Transverse colon (tissue), 4 donors: ENCODE measurements around the gene ZNF32. TPM values are rescaled to one million over a fixed set of nuclear protein-coding genes. Genes with fewer than 3 reads are reported as not detected.

ENCODE experiments used
- DNase-seq: peaks from one replicate; pipeline ENCODE4 v3.0.0-alpha.2; 2019
- H3K27ac ChIP-seq, 4 donors: fragments of 200-600 bp; sonication (generic); 2 replicates each; pipeline ENCODE4 v1.5.1; 2016 to 2018; ENCODE audit warnings: inconsistent platforms in 4 of 4
- H3K27me3 ChIP-seq: fragments of 200-600 bp; sonication (generic); 2 replicates; pipeline ENCODE4 v1.5.1; 2017; ENCODE audit warnings: inconsistent platforms
- H3K36me3 ChIP-seq, 4 donors: fragments of 200-600 bp; sonication (generic); 2 replicates each; pipeline ENCODE4 v1.5.1; 2017 to 2019; ENCODE audit warnings: inconsistent platforms in 4 of 4
- H3K4me1 ChIP-seq, 4 donors: fragments of 200-600 bp; sonication (generic); 2 replicates each; pipeline ENCODE4 v1.5.1; 2017 to 2020; ENCODE audit warnings: inconsistent platforms in 4 of 4
- H3K4me3 ChIP-seq, 4 donors: fragments of 200-600 bp; sonication (generic); 1 replicate in 1 of 4; 2 replicates in 3 of 4; pipeline versions ENCODE4 v1.5.1 to v1.6.1; 2017 to 2019; ENCODE audit warnings: inconsistent platforms in 4 of 4
- H3K9me3 ChIP-seq, 2 donors: fragments of 200-600 bp; sonication (generic); 2 replicates each; pipeline ENCODE4 v1.5.1; 2017 to 2019; ENCODE audit warnings: inconsistent platforms in 2 of 2
- CTCF ChIP-seq, 5 experiments: fragments of 200-600 bp in 3 of 5; fragments of 450-650 bp in 2 of 5; sonication (generic) in 3 of 5; IDR thresholded peaks; 1 replicate in 2 of 5; 2 replicates in 3 of 5; pipeline ENCODE4 v1.5.1; 2016 to 2017; ENCODE audit warnings: antibody characterized with exemption in 5 of 5, inconsistent platforms in 3 of 5, mild to moderate bottlenecking in 2 of 5, moderate library complexity in 1 of 5
- EP300 ChIP-seq: sonication (generic); formaldehyde crosslinking; IDR thresholded peaks from one replicate; pipeline ENCODE4 v1.6.1; 2017; ENCODE audit warnings: antibody characterized with exemption, low read depth
- POLR2A ChIP-seq: fragments of 450-650 bp; IDR thresholded peaks from one replicate; pipeline ENCODE4 v1.6.1; 2016; ENCODE audit warnings: antibody characterized with exemption, mild to moderate bottlenecking, moderate library complexity
- POLR2AphosphoS5 ChIP-seq, 3 donors: sonication (generic); formaldehyde crosslinking; IDR thresholded peaks; one replicate each; pipeline ENCODE4 v1.6.1; 2016; ENCODE audit warnings: antibody characterized with exemption in 3 of 3
- WGBS, 2 donors: methylation state at CpG; one replicate each; pipeline ENCODE4 v1.1.5; 2018; ENCODE audit warnings: low coverage in 1 of 2; 5-methylcytosine and 5-hydroxymethylcytosine counted together
- in situ Hi-C, 4 donors: fragments of 200-750 bp; cut with MboI; loops; one replicate each; pipeline versions ENCODE4 v1.15.0 to v1.15.1; 2017; ENCODE audit warnings: low sequenced_read_pairs in 3 of 4, low pct_ligation_motif_present in 1 of 4, low pct_unique_long_range_greater_than_20kb in 1 of 4
- intact Hi-C: fragments of 100-400 bp; cut with DNase I; formaldehyde crosslinking; loops from one replicate; pipeline ENCODE4 v1.15.1; 2023; ENCODE audit warnings: low total_unique reads
- total RNA-seq, 4 donors: library from RNA; depleted of rRNA; stranded (reverse); fragments of >200 nt; gene quantifications; one replicate each; pipeline ENCODE4 v1.1.0, GENCODE V29; 2016

Gene ZNF32
- total RNA-seq, 4 donors from 2014 or later = 9.7 to 38.6 (median 22.1) TPM

DNA sequence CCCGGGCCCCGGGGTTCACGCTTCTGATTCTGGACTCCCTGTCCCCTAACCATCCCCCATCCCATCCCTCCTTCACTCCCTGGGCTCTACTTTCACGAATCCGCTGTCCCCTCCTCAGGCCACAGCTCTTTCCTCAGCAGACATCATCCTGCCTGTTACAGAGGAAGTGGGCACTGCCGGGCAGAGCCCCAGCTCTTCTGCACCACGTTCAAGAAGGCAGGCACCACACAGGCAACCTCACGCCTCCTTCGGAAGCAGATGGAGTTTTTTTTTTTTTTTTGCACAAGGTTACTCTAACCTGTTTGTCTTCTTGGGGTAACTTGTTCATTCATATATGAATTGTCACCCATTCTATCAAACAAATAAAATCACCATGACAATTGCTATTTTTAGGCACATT is 17.9 kb upstream of the ZNF32 start:
- Histone ChIP-seq H3K36me3 (no peaks in the 10 kb centered on the region), H3K4me3 (no peak overlapping the region), H3K27ac (no peak overlapping the region), H3K27me3 (peaks cover 34% of the 10 kb centered on the region), H3K4me1 (peaks cover 0 to 6% (median 0%) of the 10 kb centered on the region in 4 donors), H3K9me3 (no peaks in the 10 kb centered on the region)
- intact Hi-C loops = no loop called here
- TF ChIP-seq CTCF (IDR thresholded peaks at IDR 0.05) (no peak), POLR2AphosphoS5 (IDR thresholded peaks at IDR 0.05) (no peak), POLR2A (no peak), EP300 (no peak)
- in situ Hi-C loops = no loop called here
- 72 to 96% methylated on average over 5 to 9 of the region's 9 CpGs for WGBS, 2 donors
- DNase-seq = no peak

- DNase-seq = no peak
- intact Hi-C loops = no loop called here
- Histone ChIP-seq H3K36me3 (no peaks in the 10 kb centered on the region), H3K27me3 (peaks cover 27% of the 10 kb centered on the region), H3K4me3 (no peak overlapping the region), H3K9me3 (no peaks in the 10 kb centered on the region), H3K27ac (no peak overlapping the region), H3K4me1 (peaks cover 0 to 6% (median 0%) of the 10 kb centered on the region in 4 donors)
- TF ChIP-seq CTCF (IDR thresholded peaks at IDR 0.05) (no peak), POLR2A (no peak), POLR2AphosphoS5 (IDR thresholded peaks at IDR 0.05) (no peak), EP300 (no peak)
- in situ Hi-C loops = no loop called here
- 36 to 45% methylated on average over 3 of the region's 3 CpGs for WGBS, 2 donors
Measured at GRCh38 chr10:43665054-43665453, 16.4 kb upstream of the ZNF32 start.

DNA sequence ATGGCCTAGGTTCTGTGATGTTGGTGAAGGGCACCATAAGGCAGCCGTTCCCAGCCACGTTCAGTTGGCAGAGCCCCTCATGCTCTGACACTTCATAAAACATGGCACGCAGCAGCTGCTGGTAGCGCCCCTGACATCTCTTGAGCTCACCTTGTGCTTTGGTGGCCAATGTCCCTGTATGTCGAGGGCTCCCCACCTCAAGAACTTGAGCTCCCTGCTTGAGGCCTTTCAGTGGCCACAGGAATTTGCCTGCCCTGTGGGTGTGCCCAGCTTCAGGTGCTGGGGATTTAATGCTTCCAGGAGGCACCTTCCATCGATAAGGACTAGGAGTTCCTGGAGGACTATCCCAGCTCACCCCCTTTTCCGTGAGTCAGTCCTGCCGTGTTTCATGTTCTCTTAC is 9.5 kb upstream of the ZNF32 start:
- H3K9me3 ChIP-seq = no peaks in the 10 kb centered on the region
- intact Hi-C loops = no loop called here
- no peaks in the 10 kb centered on the region for H3K36me3 ChIP-seq
- TF ChIP-seq CTCF (IDR thresholded peaks at IDR 0.05) (no peak), POLR2A (no peak)
- H3K27me3 ChIP-seq = no peaks in the 10 kb centered on the region
- H3K27ac ChIP-seq = no peak overlapping the region
- WGBS, 2 donors = 63 to 77% methylated on average over 2 to 8 of the region's 8 CpGs
- H3K4me1 ChIP-seq = no peaks in the 10 kb centered on the region
- H3K4me3 ChIP-seq = no peak overlapping the region
- in situ Hi-C loops = no loop called here
- no peak for DNase-seq

DNA sequence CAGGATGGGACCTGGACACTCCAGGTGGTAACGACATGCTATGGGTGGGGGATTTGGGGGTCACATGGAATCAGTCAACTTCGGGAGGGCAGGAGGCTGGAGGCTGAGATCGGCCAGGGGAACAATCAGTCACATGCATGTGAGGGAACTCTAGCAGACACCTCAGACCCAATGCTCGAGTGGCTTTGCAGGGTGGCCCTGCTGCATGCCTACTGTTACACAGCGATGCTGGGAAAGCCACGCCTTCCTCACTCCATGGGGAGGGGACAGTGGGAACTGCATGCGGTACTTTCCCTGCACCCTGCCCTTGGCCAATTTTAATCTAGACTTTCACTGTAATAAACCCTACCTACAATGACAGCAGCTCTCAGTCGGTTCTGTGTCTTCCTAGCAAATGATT is 6.6 kb upstream of the ZNF32 start:
- no peaks in the 10 kb centered on the region for H3K4me1 ChIP-seq
- 81% methylated on average over 8 of the region's 8 CpGs; no CpG with 5 or more reads in 1 of the 2 donors for WGBS, 2 donors
- no peaks in the 10 kb centered on the region for H3K9me3 ChIP-seq
- no peak overlapping the region for H3K4me3 ChIP-seq
- H3K27me3 ChIP-seq = no peaks in the 10 kb centered on the region
- no peak for TF ChIP-seq POLR2AphosphoS5 (IDR thresholded peaks at IDR 0.05)
- TF ChIP-seq POLR2A = no peak
- no peak for TF ChIP-seq EP300
- TF ChIP-seq CTCF (IDR thresholded peaks at IDR 0.05) = no peak
- H3K27ac ChIP-seq = no peak overlapping the region
- DNase-seq = no peak
- in situ Hi-C loops (no loop called here), intact Hi-C loops (no loop called here)
- no peaks in the 10 kb centered on the region for H3K36me3 ChIP-seq
